Measurements from ENCODE around the gene SUN2. TPM values are rescaled to one million over a fixed set of nuclear protein-coding genes. Genes with fewer than 3 reads are reported as not detected.

Gene SUN2
- total and polyA plus RNA-seq, 2 of the 8 experiments (the other 6 are each of a cell fraction or from before 2014, with no cell fraction given): 5.1 to 10.5 TPM

DNA sequence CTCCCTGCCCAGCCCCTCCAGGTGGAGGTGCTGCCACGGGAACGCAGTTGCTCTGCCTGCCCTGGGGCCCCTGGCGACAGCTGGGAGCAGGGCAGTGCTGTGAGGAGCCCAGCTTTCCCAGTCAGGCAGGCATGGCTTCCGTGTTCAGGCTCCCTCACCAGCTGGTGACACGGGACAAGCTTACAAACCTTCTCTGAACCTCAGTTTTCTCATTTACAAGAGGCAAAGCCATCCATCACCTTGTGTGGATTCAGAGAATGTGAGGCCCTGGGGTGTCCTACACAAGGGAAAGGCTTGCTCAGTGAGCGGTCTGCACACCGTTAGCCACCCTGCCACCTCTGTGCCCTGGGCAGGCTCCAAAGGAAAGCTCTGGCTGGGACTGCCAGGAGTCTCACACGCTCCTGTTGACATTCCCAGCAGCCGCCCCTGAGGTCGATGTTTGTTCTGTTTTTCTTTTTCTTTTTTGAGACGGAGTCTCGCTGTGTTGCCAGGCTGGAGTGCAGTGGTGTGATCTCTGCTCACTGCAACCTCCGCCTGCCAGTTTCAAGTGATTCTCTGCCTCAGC is 23.5 kb downstream of the SUN2 start:
- peaks cover 22 to 52% (median 43%) of the 10 kb centered on the region in 4 experiments for H3K36me3 ChIP-seq (ENCODE audit: control insufficient read depth in 2 of 4, insufficient read depth in 4 of 4, low read length in 3 of 4)
- H3K27ac ChIP-seq (ENCODE audit: low read depth, low read length): no peak overlapping the region
- TF ChIP-seq RXRA (IDR thresholded peaks at IDR 0.05; ENCODE audit: insufficient read depth, low read depth, low read length) (no peak), SAP30 (IDR thresholded peaks at IDR 0.05; ENCODE audit: insufficient read depth, insufficient replicate concordance, low read length) (no peak), EZH2 (IDR thresholded peaks at IDR 0.05; ENCODE audit: low read depth, low read length, severe bottlenecking) (no peak)
- TF ChIP-seq, protein P1, sequence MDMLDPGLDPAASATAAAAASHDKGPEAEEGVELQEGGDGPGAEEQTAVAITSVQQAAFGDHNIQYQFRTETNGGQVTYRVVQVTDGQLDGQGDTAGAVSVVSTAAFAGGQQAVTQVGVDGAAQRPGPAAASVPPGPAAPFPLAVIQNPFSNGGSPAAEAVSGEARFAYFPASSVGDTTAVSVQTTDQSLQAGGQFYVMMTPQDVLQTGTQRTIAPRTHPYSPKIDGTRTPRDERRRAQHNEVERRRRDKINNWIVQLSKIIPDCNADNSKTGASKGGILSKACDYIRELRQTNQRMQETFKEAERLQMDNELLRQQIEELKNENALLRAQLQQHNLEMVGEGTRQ (IDR thresholded peaks at IDR 0.05; ENCODE audit: low read length): no peak
- no peaks in the 10 kb centered on the region for H3K27me3 ChIP-seq (replicated peaks in 1 of 4; ENCODE audit: control insufficient read depth in 3 of 4, extremely low read depth in 1 of 4, insufficient read depth in 3 of 4, low read length in 3 of 4)
- H2BK120ac ChIP-seq (replicated peaks; ENCODE audit: low read depth, low read length): no peak overlapping the region
- H3K4me2 ChIP-seq (ENCODE audit: insufficient read depth in 1 of 2, low read depth in 2 of 2, low read length in 2 of 2): no peak overlapping the region
- H3K23ac ChIP-seq (ENCODE audit: insufficient read length): no peak overlapping the region
- H3K4ac ChIP-seq (replicated peaks; ENCODE audit: insufficient read length, low read depth, low read length): no peak overlapping the region
- no peak overlapping the region for H3K4me3 ChIP-seq (ENCODE audit: extremely low read depth in 1 of 4, insufficient read depth in 2 of 4, low read depth in 3 of 4, low read length in 4 of 4)
- DNase-seq (ENCODE audit: low read depth in 1 of 2, low spot score in 2 of 2) (no peak), FAIRE-seq (no peak)
- H3K9me3 ChIP-seq (ENCODE audit: insufficient read depth in 2 of 2, low read depth in 1 of 2, low read length in 1 of 2): no peaks in the 10 kb centered on the region
- no peaks in the 10 kb centered on the region for H3K4me1 ChIP-seq (replicated peaks in 1 of 4; ENCODE audit: control insufficient read depth in 3 of 4, insufficient read depth in 4 of 4, low read length in 3 of 4)
- H2BK15ac ChIP-seq (ENCODE audit: low read length): no peak overlapping the region
- no peak overlapping the region for H3K56ac ChIP-seq (replicated peaks; ENCODE audit: insufficient read length, low read depth, low read length)
- ChIA-PET POLR2A (ENCODE audit: partially characterized antibody) (interaction anchor here (0.7 to 13.2 kb wide), 5 partner anchors 10 to 161 kb away, joined by 3 to 112 read pairs (median 9); partner anchors contain the start of gene GTPBP1), CTCF (ENCODE audit: partially characterized antibody) (interaction anchor here (0.9 to 11.1 kb wide), 16 partner anchors 10 to 271 kb away, joined by 3 to 124 read pairs (median 4); partner anchors contain the start of genes GTPBP1 and SUN2)
- H2BK12ac ChIP-seq (ENCODE audit: low read depth, low read length): no peak overlapping the region
- H2AK5ac ChIP-seq (ENCODE audit: low read depth, low read length): no peak overlapping the region
- H2AFZ ChIP-seq (ENCODE audit: low read length): no peak overlapping the region
- H2BK20ac ChIP-seq (ENCODE audit: low read length): no peak overlapping the region
- H4K8ac ChIP-seq (ENCODE audit: extremely low read depth, insufficient read depth, low read length): no peak overlapping the region; the same call in 1 of the 2 replicates
- H3K23me2 ChIP-seq (ENCODE audit: low read depth, low read length): no peaks in the 10 kb centered on the region
- no peak overlapping the region for H2BK5ac ChIP-seq (ENCODE audit: low read depth, low read length)
- 90% methylated on average over 13 of the region's 13 CpGs; no CpG with 5 or more reads in 1 of the 2 experiments for WGBS, 2 experiments (ENCODE audit: extremely low coverage in 1 of 2, insufficient coverage in 1 of 2, insufficient read length in 1 of 2, insufficient replicate concordance in 2 of 2, low coverage in 1 of 2, low lambda C conversion rate in 2 of 2, missing lambda C conversion rate in 1 of 2)
- H3K18ac ChIP-seq (ENCODE audit: extremely low read depth, low read length): no peak overlapping the region
- H4K20me1 ChIP-seq (replicated peaks in 1 of 2; ENCODE audit: control insufficient read depth in 1 of 2, insufficient read depth in 2 of 2, low read length in 2 of 2): peaks cover 6 to 11% of the 10 kb centered on the region in 2 experiments
- H3K14ac ChIP-seq (ENCODE audit: insufficient read length): no peak overlapping the region
- H4K91ac ChIP-seq (replicated peaks; ENCODE audit: insufficient read length, low read length): no peak overlapping the region
- no peaks in the 10 kb centered on the region for H3K79me1 ChIP-seq (ENCODE audit: low read depth, low read length)
- no peaks in the 10 kb centered on the region for H3K79me2 ChIP-seq (ENCODE audit: control insufficient read depth in 1 of 2, insufficient read depth in 2 of 2, low read length in 2 of 2)
- H3K9ac ChIP-seq (replicated peaks in 1 of 4; ENCODE audit: extremely low read depth in 1 of 4, low read depth in 3 of 4, low read length in 3 of 4): no peak overlapping the region
- no peak overlapping the region for H4K5ac ChIP-seq (ENCODE audit: insufficient read length, low read depth, low read length)
